ENCODE results near the gene ITPKC. TPM values are rescaled to one million over a fixed set of nuclear protein-coding genes. Genes with fewer than 3 reads are reported as not detected.

The ITPKC gene
- total and polyA plus RNA-seq, 10 of the 15 experiments (the other 5 are each of a cell fraction or from before 2014, with no cell fraction given), result 0.03 to 6.4 (median 3.5) TPM

GRCh38 chr19:40716482-40717324 lies at the start of gene ITPKC, which contains the start of gene COQ8B (continued):
- TF ChIP-seq E4F1 (IDR thresholded peaks at IDR 0.05; ENCODE audit: borderline replicate concordance, partially characterized antibody), result peak; percentile 31
- TF ChIP-seq LARP7 (IDR thresholded peaks at IDR 0.05), result peak; percentile 95
- TF ChIP-seq CREM (IDR thresholded peaks at IDR 0.05; ENCODE audit: low read depth), result peak; percentile 90
- TF ChIP-seq BCLAF1 (IDR thresholded peaks at IDR 0.05), result 0 out of 2 replicates have a peak, but pooled peaks have one; percentile 46
- no peak for TF ChIP-seq MYC (IDR thresholded peaks at IDR 0.05; ENCODE audit: insufficient read depth, insufficient read length, insufficient replicate concordance, low read length, severe bottlenecking)
- TF ChIP-seq TCF3 (IDR thresholded peaks at IDR 0.05; ENCODE audit: borderline replicate concordance, insufficient read depth, low read depth, low read length), result no peak
- TF ChIP-seq SUZ12 (IDR thresholded peaks at IDR 0.05; ENCODE audit: unreplicated experiment), result no peak
- 0 out of 2 replicates have a peak, but pooled peaks have one; percentile 9 for TF ChIP-seq POLR2AphosphoS2 (IDR thresholded peaks at IDR 0.05; ENCODE audit: low read depth, low read length)
- no peak for TF ChIP-seq ZSCAN29 (IDR thresholded peaks at IDR 0.05)
- TF ChIP-seq ZNF622 (IDR thresholded peaks at IDR 0.05), result no peak
- no peak for TF ChIP-seq KDM1A (IDR thresholded peaks at IDR 0.05; ENCODE audit: borderline replicate concordance)
- 0 out of 2 replicates have a peak, but pooled peaks have one; percentile 27 for TF ChIP-seq SMAD5 (IDR thresholded peaks at IDR 0.05; ENCODE audit: low read depth)
- peak; percentile 82 for TF ChIP-seq PKNOX1 (IDR thresholded peaks at IDR 0.05)
- 0 out of 2 replicates have a peak, but pooled peaks have one; percentile 44 for TF ChIP-seq ELK1 (IDR thresholded peaks at IDR 0.05; ENCODE audit: low read depth, low read length)
- TF ChIP-seq DPF2 (IDR thresholded peaks at IDR 0.05), result peak; percentile 52; the same call in 1 of the 2 replicates
- peak; percentile 47; the same call in 1 of the 2 replicates for TF ChIP-seq MLLT1 (IDR thresholded peaks at IDR 0.05)
- TF ChIP-seq NKRF (conservative IDR thresholded peaks at IDR 0.05), result peak; percentile 94

All from GM12878 (cell line).